NCI-H2171 treated with DMSO at 0.1 percent for 48 hours (cell line): ENCODE data around the gene PLEKHO2.

Source experiments
- DNase-seq: peaks from one replicate; lab custom pipeline; 2025; lab: John Stamatoyannopoulos, UW

Gene PLEKHO2

GRCh38 chr15:64855205-64855975 lies 13.7 kb downstream of the PLEKHO2 start:
- DNase-seq = peak; percentile 67

GRCh38 chr15:64856429-64857145 lies 14.9 kb downstream of the PLEKHO2 start:
- no peak for DNase-seq

GRCh38 chr15:64857421-64857820 lies 15.7 kb downstream of the PLEKHO2 start:
- DNase-seq = no peak

GRCh38 chr15:64858021-64858575 lies 16.4 kb downstream of the PLEKHO2 start:
- DNase-seq = peak; percentile 73

GRCh38 chr15:64859226-64859625 lies 17.5 kb downstream of the PLEKHO2 start:
- no peak for DNase-seq

- no peak for DNase-seq
Observed at GRCh38 chr15:64861331-64861730, 19.6 kb downstream of the PLEKHO2 start.

GRCh38 chr15:64861960-64862359 lies 20.2 kb downstream of the PLEKHO2 start:
- DNase-seq = no peak

- no peak for DNase-seq
Observed at GRCh38 chr15:64862408-64862807, 20.7 kb downstream of the PLEKHO2 start.

- no peak for DNase-seq
Observed at GRCh38 chr15:64864068-64864467, 22.4 kb downstream of the PLEKHO2 start.

GRCh38 chr15:64865126-64865997 lies 23.6 kb downstream of the PLEKHO2 start:
- no peak for DNase-seq

GRCh38 chr15:64865998-64866520 lies 24.3 kb downstream of the PLEKHO2 start:
- DNase-seq = no peak

GRCh38 chr15:64869501-64869900 lies 27.8 kb downstream of the PLEKHO2 start:
- DNase-seq = no peak

- no peak for DNase-seq
Observed at GRCh38 chr15:64870353-64870752, 28.6 kb downstream of the PLEKHO2 start.

- DNase-seq = no peak
Observed at GRCh38 chr15:64875641-64876223, 34.0 kb downstream of the PLEKHO2 start.

- DNase-seq = no peak
Observed at GRCh38 chr15:64877435-64877834, 35.7 kb downstream of the PLEKHO2 start.

- no peak for DNase-seq
Observed at GRCh38 chr15:64878705-64879104, 37.0 kb downstream of the PLEKHO2 start.

GRCh38 chr15:64883100-64883581 lies 41.4 kb downstream of the PLEKHO2 start:
- no peak for DNase-seq

- peak; percentile 50 for DNase-seq
Observed at GRCh38 chr15:64883997-64884511, 42.3 kb downstream of the PLEKHO2 start.

GRCh38 chr15:64884679-64885078 lies 43.0 kb downstream of the PLEKHO2 start:
- DNase-seq = no peak

GRCh38 chr15:64888336-64888735 lies 46.6 kb downstream of the PLEKHO2 start:
- DNase-seq = no peak

- no peak for DNase-seq
Observed at GRCh38 chr15:64891561-64891960, 49.8 kb downstream of the PLEKHO2 start.
